Muscle of arm (tissue), 12 donors: ENCODE results near the gene MACROD1. TPM values are rescaled to one million over a fixed set of nuclear protein-coding genes. Genes with fewer than 3 reads are reported as not detected.

Experiments used
- DNase-seq: peaks from one replicate; pipeline ENCODE4 v3.0.0-alpha.2; 2013
- polyA plus RNA-seq, 12 donors: library from polyadenylated mRNA; unstranded; fragments of 120-200 nt; gene quantifications; one replicate each; pipeline ENCODE4 v1.2.1, GENCODE V29; 2013; ENCODE audit not compliant: insufficient read length in 12 of 12

The MACROD1 gene
- polyA plus RNA-seq, 12 donors: 41.1 to 129 (median 55.2) TPM; not detected in 1

GRCh38 chr11:64078905-64079304, 87.0 kb downstream of the MACROD1 start:
- no peak for DNase-seq

- peak; percentile 71 for DNase-seq
Observed at GRCh38 chr11:64078284-64078683, 87.6 kb downstream of the MACROD1 start.

GRCh38 chr11:64077607-64078006, 88.3 kb downstream of the MACROD1 start:
- no peak for DNase-seq

- DNase-seq: no peak
Observed at GRCh38 chr11:64076758-64077157, 89.2 kb downstream of the MACROD1 start.

GRCh38 chr11:64074239-64074638, 91.7 kb downstream of the MACROD1 start:
- DNase-seq: no peak

GRCh38 chr11:64073542-64073941, 92.4 kb downstream of the MACROD1 start:
- no peak for DNase-seq

GRCh38 chr11:64072871-64073270, 93.0 kb downstream of the MACROD1 start:
- DNase-seq: no peak

GRCh38 chr11:64072403-64072802, 93.5 kb downstream of the MACROD1 start:
- no peak for DNase-seq

GRCh38 chr11:64071849-64072248, 94.1 kb downstream of the MACROD1 start:
- no peak for DNase-seq

- no peak for DNase-seq
Observed at GRCh38 chr11:64070314-64070681, 95.6 kb downstream of the MACROD1 start.

GRCh38 chr11:64069401-64070313, 96.3 kb downstream of the MACROD1 start:
- DNase-seq: no peak

- no peak for DNase-seq
Observed at GRCh38 chr11:64068705-64069400, 97.1 kb downstream of the MACROD1 start.

GRCh38 chr11:64067230-64067993, 98.5 kb downstream of the MACROD1 start:
- no peak for DNase-seq

GRCh38 chr11:64065712-64066111, 100.2 kb downstream of the MACROD1 start:
- no peak for DNase-seq

- DNase-seq: no peak
Observed at GRCh38 chr11:64065141-64065465, 100.8 kb downstream of the MACROD1 start.

GRCh38 chr11:64064374-64065140, 101.4 kb downstream of the MACROD1 start:
- DNase-seq: no peak

GRCh38 chr11:64063777-64064176, 102.1 kb downstream of the MACROD1 start:
- DNase-seq: no peak

GRCh38 chr11:64062185-64063039, 103.5 kb downstream of the MACROD1 start:
- DNase-seq: no peak

- DNase-seq: no peak
Observed at GRCh38 chr11:64060861-64061444, 105.0 kb downstream of the MACROD1 start.

- DNase-seq: no peak
Observed at GRCh38 chr11:64060263-64060860, 105.6 kb downstream of the MACROD1 start.
